ENCODE data around the gene SLC35F3.
A peak's percentile ranks its signal among the peaks of the same experiment; 100 is the strongest.

The SLC35F3 gene

GRCh38 chr1:234316937-234317336, 412.5 kb downstream of the SLC35F3 start:
- H3K4me1 ChIP-seq (ENCODE audit: control insufficient read depth, insufficient read depth, low read length) = peaks cover 19% of the 10 kb centered on the region
- no peaks in the 10 kb centered on the region for H3K9me3 ChIP-seq (ENCODE audit: control insufficient read depth, insufficient read depth, low read depth, low read length)
- no peaks in the 10 kb centered on the region for H3K36me3 ChIP-seq (ENCODE audit: control insufficient read depth, insufficient read depth, low read length)
- no peaks in the 10 kb centered on the region for H3K27me3 ChIP-seq (ENCODE audit: control insufficient read depth, insufficient read depth, low read length)
- no peak overlapping the region for H3K27ac ChIP-seq (ENCODE audit: low read depth, low read length)
- no peak overlapping the region for H3K4me3 ChIP-seq (ENCODE audit: low read depth, low read length)
- H3K9ac ChIP-seq (ENCODE audit: low read length) = no peak overlapping the region

GRCh38 chr1:234320069-234320468, 415.6 kb downstream of the SLC35F3 start:
- peaks cover 2% of the 10 kb centered on the region for H3K27me3 ChIP-seq (ENCODE audit: control insufficient read depth, insufficient read depth, low read length)
- no peak overlapping the region for H3K4me3 ChIP-seq (ENCODE audit: low read depth, low read length)
- no peak overlapping the region for H3K9ac ChIP-seq (ENCODE audit: low read length)

GRCh38 chr1:234320549-234320948, 416.1 kb downstream of the SLC35F3 start:
- Histone ChIP-seq H3K9me3 (ENCODE audit: control insufficient read depth, insufficient read depth, low read depth, low read length) (no peaks in the 10 kb centered on the region), H3K9ac (ENCODE audit: low read length) (no peak overlapping the region), H3K4me3 (ENCODE audit: low read depth, low read length) (no peak overlapping the region), H3K27me3 (ENCODE audit: control insufficient read depth, insufficient read depth, low read length) (peaks cover 6% of the 10 kb centered on the region), H3K36me3 (ENCODE audit: control insufficient read depth, insufficient read depth, low read length) (no peaks in the 10 kb centered on the region), H3K27ac (ENCODE audit: low read depth, low read length) (no peak overlapping the region), H3K4me1 (ENCODE audit: control insufficient read depth, insufficient read depth, low read length) (peaks cover 14% of the 10 kb centered on the region)

More at GRCh38 chr1:234320069-234320468, 415.6 kb downstream of the SLC35F3 start:
- Histone ChIP-seq H3K27ac (ENCODE audit: low read depth, low read length) (no peak overlapping the region), H3K9me3 (ENCODE audit: control insufficient read depth, insufficient read depth, low read depth, low read length) (no peaks in the 10 kb centered on the region), H3K36me3 (ENCODE audit: control insufficient read depth, insufficient read depth, low read length) (no peaks in the 10 kb centered on the region), H3K4me1 (ENCODE audit: control insufficient read depth, insufficient read depth, low read length) (peaks cover 17% of the 10 kb centered on the region)

- H3K27me3 ChIP-seq (ENCODE audit: control insufficient read depth, insufficient read depth, low read length) = peaks cover 12% of the 10 kb centered on the region
- H3K9ac ChIP-seq (ENCODE audit: low read length) = no peak overlapping the region
- peaks cover 14% of the 10 kb centered on the region for H3K4me1 ChIP-seq (ENCODE audit: control insufficient read depth, insufficient read depth, low read length)
- no peak overlapping the region for H3K4me3 ChIP-seq (ENCODE audit: low read depth, low read length)
- no peaks in the 10 kb centered on the region for H3K36me3 ChIP-seq (ENCODE audit: control insufficient read depth, insufficient read depth, low read length)
- H3K9me3 ChIP-seq (ENCODE audit: control insufficient read depth, insufficient read depth, low read depth, low read length) = no peaks in the 10 kb centered on the region
- H3K27ac ChIP-seq (ENCODE audit: low read depth, low read length) = no peak overlapping the region
Observed at GRCh38 chr1:234321231-234321630, 416.8 kb downstream of the SLC35F3 start.

DNA sequence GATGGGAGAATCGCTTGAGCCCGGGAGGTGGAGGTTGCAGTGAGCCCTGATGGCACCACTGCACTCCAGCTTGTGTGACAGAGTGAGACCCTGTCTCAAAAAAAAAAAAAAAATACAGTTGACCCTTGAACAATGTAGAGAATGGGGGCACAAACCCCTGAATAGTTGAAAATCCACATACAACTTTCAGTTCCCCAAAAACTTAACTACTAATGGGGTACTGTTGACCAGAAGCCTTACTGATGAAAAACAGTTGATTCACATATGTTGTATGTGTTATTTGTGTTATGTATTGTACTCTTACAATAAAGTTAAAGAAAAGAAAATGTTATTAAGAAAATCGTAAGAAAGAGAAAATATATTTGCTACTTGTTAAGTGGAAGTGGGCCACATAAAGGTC, 417.6 kb downstream of the SLC35F3 start:
- H3K27me3 ChIP-seq (ENCODE audit: control insufficient read depth, insufficient read depth, low read length) = peaks cover 14% of the 10 kb centered on the region

DNA sequence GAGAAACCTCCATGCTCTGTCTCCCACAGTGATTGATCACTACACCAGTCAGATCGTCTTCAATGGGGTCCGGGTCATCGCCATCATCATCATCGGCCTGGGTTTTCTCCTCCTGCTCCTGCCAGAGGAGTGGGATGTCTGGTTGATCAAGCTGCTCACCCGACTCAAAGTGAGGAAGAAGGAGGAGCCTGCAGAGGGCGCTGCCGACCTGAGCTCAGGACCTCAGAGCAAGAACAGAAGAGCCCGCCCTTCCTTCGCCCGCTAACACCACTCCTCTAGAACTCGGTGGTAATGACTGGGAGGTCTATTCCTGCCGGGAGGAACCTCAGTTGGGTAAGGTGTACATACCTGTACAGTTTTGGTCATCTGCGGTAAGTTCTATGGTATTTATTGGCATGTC, 418.5 kb downstream of the SLC35F3 start:
- Histone ChIP-seq H3K4me1 (ENCODE audit: control insufficient read depth, insufficient read depth, low read length) (no peaks in the 10 kb centered on the region; the same call in 1 of the 2 replicates), H3K36me3 (ENCODE audit: control insufficient read depth, insufficient read depth, low read length) (no peaks in the 10 kb centered on the region), H3K4me3 (ENCODE audit: low read depth, low read length) (no peak overlapping the region), H3K9ac (ENCODE audit: low read length) (no peak overlapping the region), H3K27ac (ENCODE audit: low read depth, low read length) (no peak overlapping the region), H3K27me3 (ENCODE audit: control insufficient read depth, insufficient read depth, low read length) (peaks cover 14% of the 10 kb centered on the region), H3K9me3 (ENCODE audit: control insufficient read depth, insufficient read depth, low read depth, low read length) (no peaks in the 10 kb centered on the region)

More for the DNA sequence above, 417.6 kb downstream of the SLC35F3 start:
- peaks cover 7% of the 10 kb centered on the region for H3K4me1 ChIP-seq (ENCODE audit: control insufficient read depth, insufficient read depth, low read length)
- H3K36me3 ChIP-seq (ENCODE audit: control insufficient read depth, insufficient read depth, low read length) = no peaks in the 10 kb centered on the region
- no peak overlapping the region for H3K4me3 ChIP-seq (ENCODE audit: low read depth, low read length)
- no peak overlapping the region for H3K27ac ChIP-seq (ENCODE audit: low read depth, low read length)
- H3K9me3 ChIP-seq (ENCODE audit: control insufficient read depth, insufficient read depth, low read depth, low read length) = no peaks in the 10 kb centered on the region
- H3K9ac ChIP-seq (ENCODE audit: low read length) = no peak overlapping the region

DNA sequence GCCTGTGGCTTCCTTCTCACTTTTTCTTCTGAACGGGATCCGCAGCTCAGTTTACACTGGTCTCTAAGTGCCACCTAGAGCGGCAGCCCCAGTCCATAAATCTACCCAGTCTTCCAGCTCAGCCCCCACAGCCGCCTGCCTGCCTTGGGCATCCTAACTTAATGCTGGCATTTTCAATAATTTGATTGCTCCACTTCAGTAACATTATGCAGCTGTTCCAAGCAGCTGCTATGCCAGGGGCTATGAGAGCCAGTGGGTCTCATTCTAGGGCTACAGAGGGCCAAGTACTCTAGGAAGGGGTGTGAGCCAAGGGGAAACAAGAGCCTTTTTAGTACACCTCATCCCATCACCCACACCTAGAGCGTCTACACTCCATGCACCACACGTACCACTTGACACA, 420.3 kb downstream of the SLC35F3 start:
- Histone ChIP-seq H3K9ac (ENCODE audit: low read length) (no peak overlapping the region), H3K36me3 (ENCODE audit: control insufficient read depth, insufficient read depth, low read length) (no peaks in the 10 kb centered on the region), H3K9me3 (ENCODE audit: control insufficient read depth, insufficient read depth, low read depth, low read length) (no peaks in the 10 kb centered on the region), H3K27ac (ENCODE audit: low read depth, low read length) (no peak overlapping the region), H3K4me1 (ENCODE audit: control insufficient read depth, insufficient read depth, low read length) (no peaks in the 10 kb centered on the region; the same call in 1 of the 2 replicates), H3K4me3 (ENCODE audit: low read depth, low read length) (no peak overlapping the region), H3K27me3 (ENCODE audit: control insufficient read depth, insufficient read depth, low read length) (peaks cover 14% of the 10 kb centered on the region)

DNA sequence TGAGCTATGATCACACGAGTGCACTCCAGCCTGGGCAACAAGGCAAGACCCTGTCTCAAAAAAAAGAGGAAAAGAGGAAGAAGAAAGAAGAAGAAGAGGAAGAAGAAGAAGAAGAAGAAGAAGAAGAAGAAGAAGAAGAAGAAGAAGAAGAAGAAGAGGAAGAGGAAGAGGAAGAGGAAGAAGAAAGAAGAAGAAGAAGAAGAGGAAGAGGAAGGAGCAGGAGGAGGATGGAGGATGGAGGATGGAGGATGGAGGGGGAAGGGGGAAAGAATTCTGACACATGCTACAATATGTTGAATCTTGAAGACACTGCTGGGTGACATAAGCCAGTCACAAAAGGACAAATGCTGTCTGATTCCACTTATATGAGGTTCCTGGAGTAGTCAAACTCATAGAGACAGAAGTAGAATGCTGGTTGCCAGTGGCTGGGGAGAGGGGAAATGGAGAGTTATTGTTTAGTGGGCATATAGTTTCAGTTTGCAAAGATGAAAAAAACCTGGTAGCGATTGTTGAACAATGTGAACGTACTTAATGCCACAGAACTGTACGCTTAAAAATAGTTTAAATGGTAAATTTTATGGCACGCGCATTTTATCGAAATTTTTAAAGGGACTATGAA, 421.5 kb downstream of the SLC35F3 start:
- peaks cover 14% of the 10 kb centered on the region for H3K27me3 ChIP-seq (ENCODE audit: control insufficient read depth, insufficient read depth, low read length)
- no peaks in the 10 kb centered on the region; the same call in 1 of the 2 replicates for H3K4me1 ChIP-seq (ENCODE audit: control insufficient read depth, insufficient read depth, low read length)
- no peak overlapping the region for H3K27ac ChIP-seq (ENCODE audit: low read depth, low read length)
- H3K4me3 ChIP-seq (ENCODE audit: low read depth, low read length) = peak overlapping the region; percentile 37; the same call in 1 of the 2 replicates
- H3K9me3 ChIP-seq (ENCODE audit: control insufficient read depth, insufficient read depth, low read depth, low read length) = no peaks in the 10 kb centered on the region
- H3K36me3 ChIP-seq (ENCODE audit: control insufficient read depth, insufficient read depth, low read length) = no peaks in the 10 kb centered on the region
- no peak overlapping the region for H3K9ac ChIP-seq (ENCODE audit: low read length)

DNA sequence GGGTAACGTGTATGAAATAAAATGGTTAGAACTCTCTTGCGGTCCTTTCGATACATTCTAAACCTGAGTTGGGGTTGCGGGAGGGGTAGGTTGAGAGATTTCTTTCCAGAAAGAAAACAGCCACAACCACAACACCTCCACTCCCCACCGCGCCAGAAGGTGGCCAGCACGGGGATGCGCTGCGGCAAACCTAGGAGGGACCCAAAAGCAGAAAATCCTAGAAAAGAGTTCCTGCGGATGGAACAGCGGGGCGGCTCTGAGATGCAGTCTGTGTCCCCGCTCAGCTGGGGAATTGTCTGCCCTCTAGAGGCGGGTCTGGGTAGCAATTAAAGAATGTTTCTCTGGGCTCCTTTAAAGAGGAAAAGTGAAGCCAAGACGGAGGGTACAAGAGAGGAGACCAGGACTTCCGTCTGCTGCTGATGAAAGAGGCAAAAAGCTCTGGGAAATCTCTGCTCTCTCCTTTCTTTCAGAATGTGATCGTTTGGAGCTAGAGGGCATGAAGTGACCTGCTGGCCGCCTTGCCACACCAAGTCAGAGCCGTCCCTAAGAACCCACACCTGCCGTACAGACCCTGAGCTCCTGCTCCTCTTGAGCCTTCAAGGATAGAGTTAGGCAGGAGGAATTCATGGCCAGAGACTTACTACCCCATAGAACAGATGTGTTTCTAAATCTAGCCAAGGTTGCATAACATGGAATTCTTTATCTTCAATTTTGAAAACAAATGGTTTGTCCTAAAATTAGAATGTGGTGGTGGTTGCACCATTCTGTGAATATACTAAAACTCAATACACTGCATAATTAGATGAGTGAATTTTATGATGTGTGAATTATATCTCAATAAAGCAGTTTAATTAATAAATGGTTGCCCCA, 422.3 kb downstream of the SLC35F3 start:
- H3K9ac ChIP-seq (ENCODE audit: low read length) = no peak overlapping the region
- no peaks in the 10 kb centered on the region; the same call in 1 of the 2 replicates for H3K4me1 ChIP-seq (ENCODE audit: control insufficient read depth, insufficient read depth, low read length)
- no peak overlapping the region for H3K27ac ChIP-seq (ENCODE audit: low read depth, low read length)
- peaks cover 14% of the 10 kb centered on the region for H3K27me3 ChIP-seq (ENCODE audit: control insufficient read depth, insufficient read depth, low read length)
- no peaks in the 10 kb centered on the region for H3K9me3 ChIP-seq (ENCODE audit: control insufficient read depth, insufficient read depth, low read depth, low read length)
- H3K36me3 ChIP-seq (ENCODE audit: control insufficient read depth, insufficient read depth, low read length) = no peaks in the 10 kb centered on the region
- H3K4me3 ChIP-seq (ENCODE audit: low read depth, low read length) = peak overlapping the region; percentile 37; the same call in 1 of the 2 replicates

DNA sequence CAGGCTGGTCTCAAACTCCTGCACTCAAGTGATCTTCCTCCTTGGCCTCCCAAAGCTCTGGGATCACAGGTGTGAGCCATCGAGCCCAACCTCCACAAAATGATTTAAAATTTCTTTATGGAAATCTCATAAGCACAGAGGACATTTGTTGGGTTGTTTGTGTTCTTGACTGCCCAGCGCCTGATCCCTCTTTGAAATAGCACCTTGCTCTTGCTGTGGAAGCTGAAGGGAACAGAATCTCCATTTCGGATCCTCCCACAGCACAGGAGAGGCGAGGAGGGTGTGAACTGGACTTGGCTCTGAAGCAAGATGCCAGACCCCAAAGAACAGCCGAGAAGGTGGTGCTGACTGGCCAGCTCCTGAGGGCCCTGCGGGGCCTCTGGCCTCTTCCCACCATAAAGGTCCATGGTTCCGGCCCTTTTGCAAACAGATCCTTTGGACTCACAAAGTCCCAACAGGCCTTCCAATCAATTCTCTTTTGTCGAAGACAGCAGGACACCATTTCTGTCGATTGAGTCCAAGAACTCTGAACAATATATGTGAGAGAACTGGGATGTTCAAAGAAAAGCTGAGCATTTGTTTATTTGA, 423.2 kb downstream of the SLC35F3 start:
- no peaks in the 10 kb centered on the region for H3K36me3 ChIP-seq (ENCODE audit: control insufficient read depth, insufficient read depth, low read length)
- no peak overlapping the region for H3K27ac ChIP-seq (ENCODE audit: low read depth, low read length)
- no peak overlapping the region for H3K4me3 ChIP-seq (ENCODE audit: low read depth, low read length)
- H3K4me1 ChIP-seq (ENCODE audit: control insufficient read depth, insufficient read depth, low read length) = peaks cover 4% of the 10 kb centered on the region; the same call in 1 of the 2 replicates
- no peak overlapping the region for H3K9ac ChIP-seq (ENCODE audit: low read length)
- H3K9me3 ChIP-seq (ENCODE audit: control insufficient read depth, insufficient read depth, low read depth, low read length) = no peaks in the 10 kb centered on the region
- H3K27me3 ChIP-seq (ENCODE audit: control insufficient read depth, insufficient read depth, low read length) = peaks cover 14% of the 10 kb centered on the region

DNA sequence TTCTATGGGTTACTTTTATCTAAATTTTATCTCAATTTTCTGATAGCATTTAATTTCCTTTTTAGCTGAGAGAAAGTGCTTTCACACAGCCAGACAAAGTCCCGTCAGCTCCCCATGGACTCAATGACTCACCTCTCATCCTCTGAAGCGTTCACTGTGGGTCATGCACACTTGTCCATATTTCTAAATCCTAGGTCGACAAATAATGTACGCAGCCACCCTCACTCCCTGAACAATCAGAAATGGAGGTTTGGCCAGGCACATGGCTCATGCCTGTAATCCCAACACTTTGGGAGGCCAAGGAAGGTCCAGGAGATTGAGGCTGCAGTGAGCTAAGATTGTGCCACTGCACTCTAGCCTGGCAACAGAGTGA, 426.4 kb downstream of the SLC35F3 start:
- Histone ChIP-seq H3K4me3 (ENCODE audit: low read depth, low read length) (no peak overlapping the region), H3K27ac (ENCODE audit: low read depth, low read length) (no peak overlapping the region), H3K36me3 (ENCODE audit: control insufficient read depth, insufficient read depth, low read length) (no peaks in the 10 kb centered on the region), H3K9me3 (ENCODE audit: control insufficient read depth, insufficient read depth, low read depth, low read length) (peaks cover 9% of the 10 kb centered on the region; the same call in 1 of the 2 replicates), H3K9ac (ENCODE audit: low read length) (no peak overlapping the region), H3K27me3 (ENCODE audit: control insufficient read depth, insufficient read depth, low read length) (peaks cover 7% of the 10 kb centered on the region), H3K4me1 (ENCODE audit: control insufficient read depth, insufficient read depth, low read length) (peaks cover 4% of the 10 kb centered on the region; the same call in 1 of the 2 replicates)
